Measurements from ENCODE around the gene FOXP1. TPM values are rescaled to one million over a fixed set of nuclear protein-coding genes. Genes with fewer than 3 reads are reported as not detected.
"Not testable (repeated sequence)": the region's sequence is repeated elsewhere in the genome, so short reads cannot be mapped to it uniquely, and the experiment has no call there.

FOXP1 gene
- total RNA-seq, 1 donor from 2014 or later: 110 TPM

DNA sequence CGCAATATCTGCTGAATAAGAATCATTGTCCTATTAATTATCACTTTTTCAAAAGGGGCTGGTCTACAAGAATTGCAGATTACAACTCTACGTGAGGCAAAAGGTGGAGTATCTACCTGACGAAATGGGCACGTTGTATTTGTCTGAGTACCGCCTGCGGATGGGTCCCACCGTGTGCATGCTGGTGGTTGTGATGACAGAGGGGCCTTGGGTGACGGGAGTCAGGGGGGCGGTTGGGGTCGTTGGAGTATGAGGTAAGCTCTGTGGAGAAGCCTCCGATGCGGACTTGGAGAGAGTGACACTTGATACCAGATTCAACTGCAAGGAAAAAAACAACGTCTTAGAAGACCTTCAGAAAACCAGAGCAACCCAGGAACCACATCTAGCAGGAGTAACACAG is 605.8 kb downstream of the FOXP1 start:
- Mint-ChIP-seq H3K4me3 (no peak overlapping the region), H3K27me3 (no peaks in the 10 kb centered on the region), H3K4me1 (peaks cover 28% of the 10 kb centered on the region), H3K27ac (no peak overlapping the region), H3K9me3 (no peaks in the 10 kb centered on the region), H3K36me3 (ENCODE audit: low read depth) (peaks cover 81% of the 10 kb centered on the region)
- no peak for DNase-seq
- intact Hi-C loops (cut with micrococcal nuclease): no loop called here

- intact Hi-C loops (cut with micrococcal nuclease); H3K27ac Mint-ChIP-seq; H3K27me3 Mint-ChIP-seq: not testable (repeated sequence)
Measured at GRCh38 chr3:70975981-70976380, 607.5 kb downstream of the FOXP1 start.

DNA sequence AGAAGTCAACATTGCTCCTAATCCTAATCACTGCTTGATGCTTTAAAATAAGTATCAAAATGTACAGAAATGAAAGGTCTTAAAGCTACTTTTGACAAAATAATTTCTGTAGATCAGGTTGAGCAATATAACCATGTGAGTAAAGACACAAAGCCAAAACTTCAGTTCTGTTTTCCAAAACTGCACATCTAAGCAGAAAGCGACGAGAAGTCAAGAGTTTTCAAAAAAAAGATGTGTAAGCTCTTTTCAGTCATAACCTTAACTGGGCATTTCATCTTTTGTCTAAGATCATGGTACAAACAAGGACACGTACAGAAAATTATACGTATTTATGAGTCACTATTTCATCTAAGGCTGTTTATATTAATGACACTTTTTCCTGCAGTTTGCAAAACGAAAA is 608.8 kb downstream of the FOXP1 start:
- no peak overlapping the region for H3K27ac Mint-ChIP-seq
- peaks cover 80% of the 10 kb centered on the region for H3K36me3 Mint-ChIP-seq (ENCODE audit: low read depth)

More at GRCh38 chr3:70975981-70976380, 607.5 kb downstream of the FOXP1 start:
- not testable (repeated sequence) for DNase-seq, H3K4me3 Mint-ChIP-seq, H3K9me3 Mint-ChIP-seq
- peaks cover 14% of the 10 kb centered on the region for H3K4me1 Mint-ChIP-seq
- peaks cover 84% of the 10 kb centered on the region for H3K36me3 Mint-ChIP-seq (ENCODE audit: low read depth)

GRCh38 chr3:70973558-70973957 is 610.0 kb downstream of the FOXP1 start:
- Mint-ChIP-seq H3K9me3 (no peaks in the 10 kb centered on the region), H3K4me1 (peaks cover 4% of the 10 kb centered on the region), H3K27me3 (no peaks in the 10 kb centered on the region), H3K27ac (no peak overlapping the region), H3K36me3 (ENCODE audit: low read depth) (peaks cover 79% of the 10 kb centered on the region), H3K4me3 (no peak overlapping the region)
- intact Hi-C loops (cut with micrococcal nuclease): no loop called here
- no peak for DNase-seq

More for the DNA sequence above, 608.8 kb downstream of the FOXP1 start:
- DNase-seq: no peak
- H3K27me3 Mint-ChIP-seq: no peaks in the 10 kb centered on the region
- peaks cover 4% of the 10 kb centered on the region for H3K4me1 Mint-ChIP-seq
- intact Hi-C loops (cut with micrococcal nuclease): no loop called here
- H3K9me3 Mint-ChIP-seq: no peaks in the 10 kb centered on the region
- no peak overlapping the region for H3K4me3 Mint-ChIP-seq

DNA sequence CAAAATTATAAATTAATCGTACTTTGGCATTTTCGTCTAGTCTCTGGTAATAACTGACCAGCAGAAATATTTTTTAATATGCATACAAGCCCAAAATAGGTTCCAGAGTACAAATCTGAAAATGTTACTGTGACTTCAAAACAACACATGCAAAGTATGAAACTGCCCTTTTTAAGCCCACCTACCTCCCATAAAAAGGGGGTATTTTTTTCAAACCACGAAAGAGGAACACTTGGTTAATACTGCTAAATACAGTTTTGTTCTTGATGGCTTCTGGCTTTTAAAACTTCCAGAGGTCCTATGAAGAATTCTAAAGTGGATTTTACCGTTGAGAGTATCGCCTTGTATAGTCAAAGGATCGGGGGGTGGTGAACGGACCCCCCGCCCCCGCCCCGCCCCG is 610.7 kb downstream of the FOXP1 start:
- intact Hi-C loops (cut with micrococcal nuclease): no loop called here
- H3K4me3 Mint-ChIP-seq: no peak overlapping the region
- H3K27me3 Mint-ChIP-seq: no peaks in the 10 kb centered on the region
- H3K9me3 Mint-ChIP-seq: no peaks in the 10 kb centered on the region
- peaks cover 79% of the 10 kb centered on the region for H3K36me3 Mint-ChIP-seq (ENCODE audit: low read depth)
- peaks cover 4% of the 10 kb centered on the region for H3K4me1 Mint-ChIP-seq
- DNase-seq: no peak
- H3K27ac Mint-ChIP-seq: no peak overlapping the region

- Mint-ChIP-seq H3K4me1 (peaks cover 4% of the 10 kb centered on the region), H3K27ac (no peak overlapping the region), H3K27me3 (no peaks in the 10 kb centered on the region), H3K9me3 (no peaks in the 10 kb centered on the region), H3K36me3 (ENCODE audit: low read depth) (peaks cover 67% of the 10 kb centered on the region), H3K4me3 (no peak overlapping the region)
- intact Hi-C loops (cut with micrococcal nuclease): no loop called here
- DNase-seq: no peak
Measured at GRCh38 chr3:70970952-70971351, 612.6 kb downstream of the FOXP1 start.

DNA sequence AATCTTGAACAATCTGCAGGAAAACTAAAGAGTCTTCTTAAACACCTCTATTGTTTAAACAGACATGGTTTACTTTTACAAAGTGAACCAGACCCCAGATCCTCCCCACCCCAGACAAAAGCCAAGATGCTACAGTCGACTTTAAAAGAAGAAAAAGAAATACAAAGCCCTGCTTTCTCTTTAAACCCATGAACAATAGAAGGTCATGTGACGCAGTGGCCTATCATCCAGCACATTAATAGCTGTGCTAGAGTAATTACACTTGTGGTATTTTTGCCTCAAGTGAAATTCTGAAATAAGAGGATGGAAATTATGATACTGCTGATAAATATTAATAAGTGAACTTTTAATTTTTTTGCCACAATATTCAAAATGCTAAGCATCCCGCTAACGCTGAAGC is 613.4 kb downstream of the FOXP1 start:
- Mint-ChIP-seq H3K9me3 (no peaks in the 10 kb centered on the region), H3K27ac (no peak overlapping the region), H3K4me3 (no peak overlapping the region), H3K4me1 (peaks cover 2% of the 10 kb centered on the region), H3K36me3 (ENCODE audit: low read depth) (peaks cover 67% of the 10 kb centered on the region), H3K27me3 (no peaks in the 10 kb centered on the region)
- DNase-seq: no peak
- intact Hi-C loops (cut with micrococcal nuclease): no loop called here

DNA sequence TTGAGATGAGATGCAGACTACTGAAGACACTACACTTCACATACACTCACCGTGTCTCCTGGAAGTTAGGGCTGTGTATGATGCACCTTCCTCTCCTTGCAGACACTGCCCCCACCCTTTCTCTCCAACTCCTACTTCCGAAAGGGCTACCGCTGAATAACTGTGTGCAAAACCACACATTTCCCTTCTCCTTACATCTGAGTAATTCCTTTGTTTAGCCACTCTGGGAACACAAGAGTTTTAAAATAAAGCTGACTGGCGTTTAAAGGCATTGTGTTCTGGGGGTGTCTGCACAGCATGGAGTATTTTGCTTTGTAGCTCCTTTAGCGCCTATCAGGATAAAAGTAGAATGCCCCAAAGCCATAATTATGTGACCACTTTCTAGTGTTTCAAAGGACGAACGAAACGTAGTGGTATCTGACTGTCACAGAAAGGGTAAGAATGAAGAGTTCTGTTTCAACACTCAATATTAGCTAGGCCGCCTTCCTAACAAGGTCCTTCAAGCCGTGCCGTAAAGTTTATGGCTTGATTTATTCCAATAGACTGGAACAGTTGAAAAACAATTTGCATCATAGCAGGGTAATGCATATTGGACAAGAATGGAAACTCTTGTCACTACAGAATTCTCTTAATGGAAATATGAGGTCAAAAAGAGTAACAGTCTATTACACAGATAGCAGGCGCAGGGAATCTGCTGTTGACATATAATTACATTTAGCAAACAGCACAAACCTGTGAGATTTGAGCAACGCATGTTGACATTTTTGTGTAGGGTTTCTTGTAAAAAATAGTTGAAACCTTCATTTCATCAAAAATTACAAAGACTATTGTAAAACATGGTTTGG is 619.9 kb downstream of the FOXP1 start:
- H3K4me3 Mint-ChIP-seq: no peak overlapping the region
- intact Hi-C loops (cut with micrococcal nuclease): no loop called here
- H3K36me3 Mint-ChIP-seq (ENCODE audit: low read depth): peaks cover 68% of the 10 kb centered on the region
- H3K27ac Mint-ChIP-seq: no peak overlapping the region
- no peak for DNase-seq
- no peaks in the 10 kb centered on the region for H3K27me3 Mint-ChIP-seq
- H3K9me3 Mint-ChIP-seq: no peaks in the 10 kb centered on the region
- no peaks in the 10 kb centered on the region for H3K4me1 Mint-ChIP-seq

GRCh38 chr3:70959506-70960291 is 623.8 kb downstream of the FOXP1 start:
- Mint-ChIP-seq H3K36me3 (ENCODE audit: low read depth) (peaks cover 69% of the 10 kb centered on the region), H3K27ac (no peak overlapping the region), H3K4me1 (no peaks in the 10 kb centered on the region), H3K9me3 (no peaks in the 10 kb centered on the region), H3K4me3 (no peak overlapping the region), H3K27me3 (no peaks in the 10 kb centered on the region)
- no peak for DNase-seq
- intact Hi-C loops (cut with micrococcal nuclease): no loop called here

GRCh38 chr3:70952033-70952747 is 631.3 kb downstream of the FOXP1 start:
- intact Hi-C loops (cut with micrococcal nuclease): no loop called here
- Mint-ChIP-seq H3K4me1 (no peaks in the 10 kb centered on the region), H3K36me3 (ENCODE audit: low read depth) (peaks cover 10% of the 10 kb centered on the region), H3K9me3 (no peaks in the 10 kb centered on the region), H3K27ac (no peak overlapping the region), H3K27me3 (no peaks in the 10 kb centered on the region), H3K4me3 (no peak overlapping the region)
- peak; percentile 23 for DNase-seq

- DNase-seq: no peak
- no peaks in the 10 kb centered on the region for H3K9me3 Mint-ChIP-seq
- H3K4me1 Mint-ChIP-seq: no peaks in the 10 kb centered on the region
- intact Hi-C loops (cut with micrococcal nuclease): no loop called here
- H3K27ac Mint-ChIP-seq: no peak overlapping the region
- peaks cover 7% of the 10 kb centered on the region for H3K36me3 Mint-ChIP-seq (ENCODE audit: low read depth)
- no peak overlapping the region for H3K4me3 Mint-ChIP-seq
- no peaks in the 10 kb centered on the region for H3K27me3 Mint-ChIP-seq
Measured at GRCh38 chr3:70951316-70951715, 632.2 kb downstream of the FOXP1 start.

- Mint-ChIP-seq H3K9me3 (peaks cover 6% of the 10 kb centered on the region), H3K27ac (no peak overlapping the region), H3K4me3 (no peak overlapping the region)
Measured at GRCh38 chr3:70947579-70947978, 635.9 kb downstream of the FOXP1 start.

DNA sequence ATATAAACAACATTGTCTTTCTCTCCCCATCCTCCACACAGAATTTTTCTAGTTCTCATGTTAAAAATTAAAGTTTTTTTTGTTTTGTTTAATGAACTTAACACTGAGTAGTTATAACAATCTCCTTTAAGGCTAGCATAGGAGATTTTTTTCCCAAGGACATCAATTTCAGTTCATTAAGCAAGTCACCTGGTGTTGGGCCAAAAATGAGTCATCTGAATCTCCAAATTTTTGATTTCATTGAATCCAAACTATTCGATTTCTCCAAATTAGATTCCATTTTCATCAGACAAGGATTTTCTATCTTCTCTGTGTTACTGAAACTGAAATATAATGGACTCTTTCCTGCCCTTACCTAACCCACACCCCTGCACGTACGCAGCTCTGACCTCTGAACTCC is 639.6 kb downstream of the FOXP1 start:
- H3K4me3 Mint-ChIP-seq: no peak overlapping the region
- H3K9me3 Mint-ChIP-seq: peaks cover 6% of the 10 kb centered on the region
- no peak for DNase-seq
- peaks cover 21% of the 10 kb centered on the region for H3K27me3 Mint-ChIP-seq
- H3K36me3 Mint-ChIP-seq (ENCODE audit: low read depth): no peaks in the 10 kb centered on the region
- intact Hi-C loops (cut with micrococcal nuclease): no loop called here
- H3K4me1 Mint-ChIP-seq: no peaks in the 10 kb centered on the region
- H3K27ac Mint-ChIP-seq: no peak overlapping the region

More at GRCh38 chr3:70947579-70947978, 635.9 kb downstream of the FOXP1 start:
- H3K4me1 Mint-ChIP-seq: no peaks in the 10 kb centered on the region
- intact Hi-C loops (cut with micrococcal nuclease): no loop called here
- DNase-seq: no peak
- H3K27me3 Mint-ChIP-seq: peaks cover 3% of the 10 kb centered on the region
- no peaks in the 10 kb centered on the region for H3K36me3 Mint-ChIP-seq (ENCODE audit: low read depth)
